ENCODE measurements around the gene CAPZA2.

The CAPZA2 gene

DNA sequence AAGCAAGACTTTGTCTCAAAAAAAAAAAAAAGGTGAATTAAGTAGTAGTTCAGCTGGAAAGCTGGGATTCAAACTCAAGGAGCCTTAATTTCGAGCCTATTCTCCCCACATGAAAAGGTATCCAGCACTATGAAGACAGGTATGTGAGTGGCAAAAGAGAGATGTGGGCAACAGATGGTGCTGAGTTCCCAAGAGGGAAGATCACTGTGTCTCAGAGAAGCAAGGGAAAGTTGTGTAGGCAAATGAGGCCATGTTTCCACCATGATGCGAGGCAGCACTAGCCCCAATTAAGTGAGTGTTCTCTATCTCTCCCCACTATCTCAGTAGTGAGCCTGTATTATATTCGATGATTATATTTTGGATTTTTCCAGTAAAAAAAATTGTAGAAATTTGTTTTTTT is 71.1 kb downstream of the CAPZA2 start:
- TF ChIP-seq ZNF560 (tag by site-specific recombination; IDR thresholded peaks at IDR 0.05; ENCODE audit: borderline replicate concordance) (no peak), FEZF1 (tag by site-specific recombination; IDR thresholded peaks at IDR 0.05) (no peak), ZNF324 (tag by site-specific recombination; IDR thresholded peaks at IDR 0.05) (no peak), ZNF2 (tag by site-specific recombination; IDR thresholded peaks at IDR 0.05) (no peak), ZNF664 (tag by site-specific recombination; IDR thresholded peaks at IDR 0.05) (no peak), ZNF623 (tag by site-specific recombination; IDR thresholded peaks at IDR 0.05) (no peak), ZBTB8A (tag by site-specific recombination; IDR thresholded peaks at IDR 0.05) (no peak), ZNF184 (tag by site-specific recombination; IDR thresholded peaks at IDR 0.05) (no peak), ZNF211 (tag by site-specific recombination; IDR thresholded peaks at IDR 0.05; ENCODE audit: low read depth) (no peak), ZNF677 (tag by site-specific recombination; IDR thresholded peaks at IDR 0.05) (no peak), ZNF621 (tag by site-specific recombination; IDR thresholded peaks at IDR 0.05) (no peak)
- TF ChIP-seq, protein P1, sequence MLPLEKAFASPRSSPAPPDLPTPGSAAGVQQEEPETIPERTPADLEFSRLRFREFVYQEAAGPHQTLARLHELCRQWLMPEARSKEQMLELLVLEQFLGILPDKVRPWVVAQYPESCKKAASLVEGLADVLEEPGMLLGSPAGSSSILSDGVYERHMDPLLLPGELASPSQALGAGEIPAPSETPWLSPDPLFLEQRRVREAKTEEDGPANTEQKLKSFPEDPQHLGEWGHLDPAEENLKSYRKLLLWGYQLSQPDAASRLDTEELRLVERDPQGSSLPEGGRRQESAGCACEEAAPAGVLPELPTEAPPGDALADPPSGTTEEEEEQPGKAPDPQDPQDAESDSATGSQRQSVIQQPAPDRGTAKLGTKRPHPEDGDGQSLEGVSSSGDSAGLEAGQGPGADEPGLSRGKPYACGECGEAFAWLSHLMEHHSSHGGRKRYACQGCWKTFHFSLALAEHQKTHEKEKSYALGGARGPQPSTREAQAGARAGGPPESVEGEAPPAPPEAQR (tag by site-specific recombination; IDR thresholded peaks at IDR 0.05): no peak
- TF ChIP-seq, protein P2, sequence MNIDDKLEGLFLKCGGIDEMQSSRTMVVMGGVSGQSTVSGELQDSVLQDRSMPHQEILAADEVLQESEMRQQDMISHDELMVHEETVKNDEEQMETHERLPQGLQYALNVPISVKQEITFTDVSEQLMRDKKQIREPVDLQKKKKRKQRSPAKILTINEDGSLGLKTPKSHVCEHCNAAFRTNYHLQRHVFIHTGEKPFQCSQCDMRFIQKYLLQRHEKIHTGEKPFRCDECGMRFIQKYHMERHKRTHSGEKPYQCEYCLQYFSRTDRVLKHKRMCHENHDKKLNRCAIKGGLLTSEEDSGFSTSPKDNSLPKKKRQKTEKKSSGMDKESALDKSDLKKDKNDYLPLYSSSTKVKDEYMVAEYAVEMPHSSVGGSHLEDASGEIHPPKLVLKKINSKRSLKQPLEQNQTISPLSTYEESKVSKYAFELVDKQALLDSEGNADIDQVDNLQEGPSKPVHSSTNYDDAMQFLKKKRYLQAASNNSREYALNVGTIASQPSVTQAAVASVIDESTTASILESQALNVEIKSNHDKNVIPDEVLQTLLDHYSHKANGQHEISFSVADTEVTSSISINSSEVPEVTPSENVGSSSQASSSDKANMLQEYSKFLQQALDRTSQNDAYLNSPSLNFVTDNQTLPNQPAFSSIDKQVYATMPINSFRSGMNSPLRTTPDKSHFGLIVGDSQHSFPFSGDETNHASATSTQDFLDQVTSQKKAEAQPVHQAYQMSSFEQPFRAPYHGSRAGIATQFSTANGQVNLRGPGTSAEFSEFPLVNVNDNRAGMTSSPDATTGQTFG (tag by site-specific recombination; IDR thresholded peaks at IDR 0.05; ENCODE audit: borderline replicate concordance): no peak
- TF ChIP-seq, protein P3, sequence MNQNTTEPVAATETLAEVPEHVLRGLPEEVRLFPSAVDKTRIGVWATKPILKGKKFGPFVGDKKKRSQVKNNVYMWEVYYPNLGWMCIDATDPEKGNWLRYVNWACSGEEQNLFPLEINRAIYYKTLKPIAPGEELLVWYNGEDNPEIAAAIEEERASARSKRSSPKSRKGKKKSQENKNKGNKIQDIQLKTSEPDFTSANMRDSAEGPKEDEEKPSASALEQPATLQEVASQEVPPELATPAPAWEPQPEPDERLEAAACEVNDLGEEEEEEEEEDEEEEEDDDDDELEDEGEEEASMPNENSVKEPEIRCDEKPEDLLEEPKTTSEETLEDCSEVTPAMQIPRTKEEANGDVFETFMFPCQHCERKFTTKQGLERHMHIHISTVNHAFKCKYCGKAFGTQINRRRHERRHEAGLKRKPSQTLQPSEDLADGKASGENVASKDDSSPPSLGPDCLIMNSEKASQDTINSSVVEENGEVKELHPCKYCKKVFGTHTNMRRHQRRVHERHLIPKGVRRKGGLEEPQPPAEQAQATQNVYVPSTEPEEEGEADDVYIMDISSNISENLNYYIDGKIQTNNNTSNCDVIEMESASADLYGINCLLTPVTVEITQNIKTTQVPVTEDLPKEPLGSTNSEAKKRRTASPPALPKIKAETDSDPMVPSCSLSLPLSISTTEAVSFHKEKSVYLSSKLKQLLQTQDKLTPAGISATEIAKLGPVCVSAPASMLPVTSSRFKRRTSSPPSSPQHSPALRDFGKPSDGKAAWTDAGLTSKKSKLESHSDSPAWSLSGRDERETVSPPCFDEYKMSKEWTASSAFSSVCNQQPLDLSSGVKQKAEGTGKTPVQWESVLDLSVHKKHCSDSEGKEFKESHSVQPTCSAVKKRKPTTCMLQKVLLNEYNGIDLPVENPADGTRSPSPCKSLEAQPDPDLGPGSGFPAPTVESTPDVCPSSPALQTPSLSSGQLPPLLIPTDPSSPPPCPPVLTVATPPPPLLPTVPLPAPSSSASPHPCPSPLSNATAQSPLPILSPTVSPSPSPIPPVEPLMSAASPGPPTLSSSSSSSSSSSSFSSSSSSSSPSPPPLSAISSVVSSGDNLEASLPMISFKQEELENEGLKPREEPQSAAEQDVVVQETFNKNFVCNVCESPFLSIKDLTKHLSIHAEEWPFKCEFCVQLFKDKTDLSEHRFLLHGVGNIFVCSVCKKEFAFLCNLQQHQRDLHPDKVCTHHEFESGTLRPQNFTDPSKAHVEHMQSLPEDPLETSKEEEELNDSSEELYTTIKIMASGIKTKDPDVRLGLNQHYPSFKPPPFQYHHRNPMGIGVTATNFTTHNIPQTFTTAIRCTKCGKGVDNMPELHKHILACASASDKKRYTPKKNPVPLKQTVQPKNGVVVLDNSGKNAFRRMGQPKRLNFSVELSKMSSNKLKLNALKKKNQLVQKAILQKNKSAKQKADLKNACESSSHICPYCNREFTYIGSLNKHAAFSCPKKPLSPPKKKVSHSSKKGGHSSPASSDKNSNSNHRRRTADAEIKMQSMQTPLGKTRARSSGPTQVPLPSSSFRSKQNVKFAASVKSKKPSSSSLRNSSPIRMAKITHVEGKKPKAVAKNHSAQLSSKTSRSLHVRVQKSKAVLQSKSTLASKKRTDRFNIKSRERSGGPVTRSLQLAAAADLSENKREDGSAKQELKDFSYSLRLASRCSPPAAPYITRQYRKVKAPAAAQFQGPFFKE (tag by site-specific recombination; IDR thresholded peaks at IDR 0.05; ENCODE audit: borderline replicate concordance): no peak
- TF ChIP-seq, protein P4, sequence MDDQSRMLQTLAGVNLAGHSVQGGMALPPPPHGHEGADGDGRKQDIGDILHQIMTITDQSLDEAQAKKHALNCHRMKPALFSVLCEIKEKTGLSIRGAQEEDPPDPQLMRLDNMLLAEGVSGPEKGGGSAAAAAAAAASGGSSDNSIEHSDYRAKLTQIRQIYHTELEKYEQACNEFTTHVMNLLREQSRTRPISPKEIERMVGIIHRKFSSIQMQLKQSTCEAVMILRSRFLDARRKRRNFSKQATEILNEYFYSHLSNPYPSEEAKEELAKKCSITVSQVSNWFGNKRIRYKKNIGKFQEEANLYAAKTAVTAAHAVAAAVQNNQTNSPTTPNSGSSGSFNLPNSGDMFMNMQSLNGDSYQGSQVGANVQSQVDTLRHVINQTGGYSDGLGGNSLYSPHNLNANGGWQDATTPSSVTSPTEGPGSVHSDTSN (CRISPR knock-in tag; IDR thresholded peaks at IDR 0.05): no peak
- TF ChIP-seq, protein P5, sequence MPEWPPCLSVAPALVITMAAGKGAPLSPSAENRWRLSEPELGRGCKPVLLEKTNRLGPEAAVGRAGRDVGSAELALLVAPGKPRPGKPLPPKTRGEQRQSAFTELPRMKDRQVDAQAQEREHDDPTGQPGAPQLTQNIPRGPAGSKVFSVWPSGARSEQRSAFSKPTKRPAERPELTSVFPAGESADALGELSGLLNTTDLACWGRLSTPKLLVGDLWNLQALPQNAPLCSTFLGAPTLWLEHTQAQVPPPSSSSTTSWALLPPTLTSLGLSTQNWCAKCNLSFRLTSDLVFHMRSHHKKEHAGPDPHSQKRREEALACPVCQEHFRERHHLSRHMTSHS (tag by site-specific recombination; IDR thresholded peaks at IDR 0.05): no peak
- Histone ChIP-seq H3K9me3 (ENCODE audit: control insufficient read depth, insufficient read depth, low read depth, low read length) (no peaks in the 10 kb centered on the region), H3K4me1 (ENCODE audit: control insufficient read depth, insufficient read depth, low read length) (no peaks in the 10 kb centered on the region), H3K36me3 (ENCODE audit: control insufficient read depth in 2 of 2, insufficient read depth in 1 of 2, low read length in 2 of 2) (no peaks in the 10 kb centered on the region), H3K4me3 (ENCODE audit: low read depth, low read length) (no peak overlapping the region), H3K27ac (ENCODE audit: extremely low read depth, low read depth, low read length) (no peak overlapping the region)
- CTCF ChIA-PET: interaction anchor here (0.6 to 1.3 kb wide), 3 partner anchors 9 to 188 kb away, joined by 3 to 6 read pairs (median 3); no protein-coding TSS in a partner anchor
- POLR2A ChIA-PET: no interaction called here

Measured in HEK293 (cell line).